Thyroid gland (tissue), 4 donors: ENCODE measurements around the gene NLK.

Experiments
- POLR2A ChIP-seq, 2 donors: fragments of 450-650 bp; IDR thresholded peaks; one replicate each; pipeline ENCODE4 v1.6.1; 2017; ENCODE audit warnings: antibody characterized with exemption in 2 of 2, mild to moderate bottlenecking in 2 of 2, moderate library complexity in 1 of 2
- TF ChIP-seq, protein P1 (sequence below), 6 experiments: fragments of 200-600 bp in 3 of 6; fragments of 450-650 bp in 3 of 6; sonication (generic) in 3 of 6; IDR thresholded peaks; one replicate each; pipeline ENCODE4 v1.5.1; 2016 to 2019; ENCODE audit warnings: antibody characterized with exemption in 6 of 6, mild to moderate bottlenecking in 2 of 6, inconsistent platforms in 1 of 6, moderate library complexity in 1 of 6

DNA sequence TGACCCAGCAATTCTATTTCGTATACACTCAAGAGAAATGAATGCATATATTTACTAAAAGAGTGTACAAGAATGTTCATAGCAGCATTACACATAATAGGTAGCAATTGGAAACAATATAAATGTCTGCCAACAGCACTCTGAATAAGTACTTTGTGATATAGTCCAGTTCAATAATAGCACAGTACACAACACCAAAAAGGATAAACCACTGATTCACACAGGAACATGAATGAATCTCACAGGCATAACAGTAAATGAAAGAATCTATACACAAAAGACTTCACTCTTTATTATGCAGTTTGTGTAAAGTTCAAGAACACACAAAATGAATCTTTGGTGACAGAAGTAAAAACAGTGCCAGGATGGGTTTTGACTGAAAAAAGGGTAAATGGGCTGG, 86.3 kb downstream of the NLK start:
- no peak for TF ChIP-seq POLR2A (IDR thresholded peaks at IDR 0.05)
- TF ChIP-seq, protein P1, sequence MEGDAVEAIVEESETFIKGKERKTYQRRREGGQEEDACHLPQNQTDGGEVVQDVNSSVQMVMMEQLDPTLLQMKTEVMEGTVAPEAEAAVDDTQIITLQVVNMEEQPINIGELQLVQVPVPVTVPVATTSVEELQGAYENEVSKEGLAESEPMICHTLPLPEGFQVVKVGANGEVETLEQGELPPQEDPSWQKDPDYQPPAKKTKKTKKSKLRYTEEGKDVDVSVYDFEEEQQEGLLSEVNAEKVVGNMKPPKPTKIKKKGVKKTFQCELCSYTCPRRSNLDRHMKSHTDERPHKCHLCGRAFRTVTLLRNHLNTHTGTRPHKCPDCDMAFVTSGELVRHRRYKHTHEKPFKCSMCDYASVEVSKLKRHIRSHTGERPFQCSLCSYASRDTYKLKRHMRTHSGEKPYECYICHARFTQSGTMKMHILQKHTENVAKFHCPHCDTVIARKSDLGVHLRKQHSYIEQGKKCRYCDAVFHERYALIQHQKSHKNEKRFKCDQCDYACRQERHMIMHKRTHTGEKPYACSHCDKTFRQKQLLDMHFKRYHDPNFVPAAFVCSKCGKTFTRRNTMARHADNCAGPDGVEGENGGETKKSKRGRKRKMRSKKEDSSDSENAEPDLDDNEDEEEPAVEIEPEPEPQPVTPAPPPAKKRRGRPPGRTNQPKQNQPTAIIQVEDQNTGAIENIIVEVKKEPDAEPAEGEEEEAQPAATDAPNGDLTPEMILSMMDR (IDR thresholded peaks at IDR 0.05), result no peak
